HG03135 (cell line): ENCODE results near the gene SOX10.
"Not testable (repeated sequence)": the region's sequence is repeated elsewhere in the genome, so short reads cannot be mapped to it uniquely, and the experiment has no call there.

ENCODE experiments used
- ATAC-seq: cut with Tn5 transposase; IDR thresholded peaks from one replicate; pipeline ENCODE4 v1.9.1; 2021; ENCODE audit warnings: mild to moderate bottlenecking, moderate library complexity; ENCODE audit not compliant: unreplicated experiment

SOX10 gene

GRCh38 chr22:37967637-37968451 is 16.5 kb downstream of the SOX10 start:
- no peak for ATAC-seq

- no peak for ATAC-seq
Measured at GRCh38 chr22:37967147-37967546, 17.2 kb downstream of the SOX10 start.

- ATAC-seq, result no peak
Measured at GRCh38 chr22:37965940-37966664, 18.3 kb downstream of the SOX10 start.

GRCh38 chr22:37961062-37961461 is 23.3 kb downstream of the SOX10 start:
- ATAC-seq, result no peak

DNA sequence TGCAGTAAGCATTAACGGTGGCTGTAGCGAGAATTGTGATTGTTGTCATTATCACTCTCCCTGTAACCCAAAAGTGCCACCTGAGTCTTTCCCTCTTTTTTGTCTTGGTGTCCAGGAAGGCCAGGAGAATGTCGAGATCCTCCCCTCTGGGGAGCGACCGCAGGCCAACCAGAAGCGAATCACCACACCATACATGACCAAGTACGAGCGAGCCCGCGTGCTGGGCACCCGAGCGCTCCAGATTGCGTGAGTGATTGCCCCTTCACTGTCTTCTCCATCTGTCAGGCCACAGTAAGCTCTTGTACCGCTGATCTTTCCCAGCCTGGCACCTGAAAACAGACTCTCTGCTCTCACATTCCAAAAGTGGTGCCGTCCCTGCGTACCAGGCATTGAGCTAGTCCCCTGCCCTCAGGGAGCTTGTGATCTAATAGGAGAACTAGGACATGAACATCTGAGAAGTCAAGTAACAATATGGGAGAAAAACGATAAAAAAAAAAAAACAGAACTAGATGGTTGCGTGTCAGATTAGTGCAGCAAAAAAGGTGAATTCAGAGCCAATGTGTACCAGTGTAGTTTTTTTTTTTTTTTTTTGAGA is 25.0 kb downstream of the SOX10 start:
- no peak for ATAC-seq

- ATAC-seq, result no peak
Measured at GRCh38 chr22:37957232-37957631, 27.1 kb downstream of the SOX10 start.

DNA sequence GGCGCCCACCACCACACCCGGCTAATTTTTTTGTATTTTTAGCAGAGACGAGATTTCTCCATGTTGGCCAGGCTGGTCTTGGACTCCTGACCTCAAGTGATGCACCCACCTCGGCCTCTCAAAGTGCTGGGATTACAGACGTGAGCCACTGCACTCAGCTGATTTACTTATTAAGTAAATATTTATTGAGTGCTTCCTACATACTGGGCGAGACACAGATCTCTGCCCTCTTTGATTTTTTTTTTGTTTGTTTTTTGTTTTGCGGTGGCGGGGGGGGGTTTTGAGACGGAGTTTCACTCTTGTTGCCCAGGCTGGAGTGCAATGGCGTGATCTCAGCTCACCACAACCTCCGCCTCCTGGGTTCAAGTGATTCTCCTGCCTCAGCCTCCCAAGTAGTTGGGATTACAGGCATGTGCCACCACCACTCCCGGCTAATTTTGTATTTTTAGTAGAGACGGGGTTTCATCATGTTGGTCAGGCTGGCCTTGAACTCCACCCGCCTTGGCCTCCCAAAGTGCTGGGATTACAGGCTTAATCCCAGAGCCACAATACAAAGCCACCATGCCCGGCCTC is 28.4 kb downstream of the SOX10 start:
- not testable (repeated sequence) for ATAC-seq

DNA sequence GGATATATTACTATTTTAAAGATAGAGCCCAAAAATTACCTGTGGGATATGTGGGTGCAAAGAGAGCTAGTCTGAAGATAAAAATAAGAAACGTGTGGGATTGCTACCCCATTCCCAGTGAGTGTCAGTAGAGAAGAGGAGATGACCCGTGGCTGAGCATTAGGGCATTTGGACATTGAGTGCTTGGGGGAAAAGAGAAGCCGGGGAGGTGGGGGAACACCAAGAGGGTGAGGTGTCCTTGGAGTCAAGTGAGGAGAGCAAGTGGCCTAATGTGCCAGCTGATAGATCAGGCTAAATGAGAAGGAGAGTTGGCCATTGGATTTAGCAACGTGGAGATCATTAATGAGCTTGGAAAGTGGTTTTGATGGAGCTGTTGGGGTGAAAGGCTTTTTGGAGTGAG is 29.7 kb downstream of the SOX10 start:
- ATAC-seq, result no peak

DNA sequence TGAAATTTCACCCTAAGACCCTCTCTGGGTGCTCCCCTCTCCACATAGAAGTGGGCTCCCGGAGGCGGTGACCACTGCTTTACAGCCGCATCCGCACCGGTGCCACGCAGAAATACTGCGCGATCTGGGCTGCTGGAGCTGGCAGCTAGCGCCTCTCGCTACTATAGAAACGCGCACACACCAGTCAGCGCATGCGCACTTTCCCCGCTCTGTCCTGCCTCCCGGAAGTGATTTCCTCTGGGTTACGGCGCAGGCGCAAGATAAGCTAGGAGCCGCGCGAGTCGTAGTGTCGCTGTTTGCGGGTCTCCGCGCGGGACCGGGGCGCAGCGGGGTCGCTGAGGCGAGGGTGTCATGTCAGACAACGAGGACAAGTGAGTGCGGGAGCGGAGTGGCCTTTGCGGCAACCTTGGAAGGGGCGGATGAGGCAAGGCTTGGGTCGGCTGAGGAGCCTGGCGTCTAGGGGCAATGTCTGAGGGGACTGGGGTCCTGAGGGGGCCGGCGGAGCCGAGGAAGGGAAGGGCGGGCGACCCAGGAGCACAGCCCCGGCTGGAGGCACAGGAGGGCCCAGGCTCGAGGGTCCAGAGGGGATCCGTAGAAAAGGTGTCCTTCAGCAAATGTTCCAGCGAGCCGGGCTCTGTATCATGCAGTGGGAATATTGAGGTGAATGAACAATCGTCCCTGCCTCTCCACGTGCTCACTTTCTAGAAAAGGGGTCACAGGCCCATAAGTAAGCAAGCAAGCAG is 30.7 kb downstream of the SOX10 start, which contains the start of the genes C22orf23 and POLR2F:
Gene C22orf23, minus strand, starts transcription at position 165 of the 743 bp plus-strand sequence. CDS start 452 bp downstream, outside the sequence.
Gene POLR2F, plus strand, starts transcription at position 263 of the 743 bp plus-strand sequence. Its CDS starts 89 bp downstream, at position 352.
- peak; percentile 76 for ATAC-seq

DNA sequence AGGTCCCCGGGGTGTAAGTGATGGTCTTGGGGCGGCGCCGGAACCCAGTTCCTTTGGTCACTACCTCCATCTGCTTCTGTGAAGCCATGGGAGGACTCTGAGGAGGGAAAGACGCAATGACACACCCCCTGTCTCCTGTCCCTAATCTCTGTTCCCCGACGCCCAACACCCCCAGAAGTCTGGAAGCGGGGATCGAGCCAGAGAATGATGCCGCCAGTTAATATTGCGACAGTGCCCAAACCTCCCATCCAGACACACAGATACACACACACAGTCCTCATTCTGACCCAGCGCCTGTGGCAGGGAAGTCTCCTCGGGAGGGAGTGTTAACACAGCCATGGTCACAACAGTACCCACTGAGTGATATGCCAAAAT is 31.3 kb downstream of the SOX10 start:
- peak; percentile 4 for ATAC-seq

DNA sequence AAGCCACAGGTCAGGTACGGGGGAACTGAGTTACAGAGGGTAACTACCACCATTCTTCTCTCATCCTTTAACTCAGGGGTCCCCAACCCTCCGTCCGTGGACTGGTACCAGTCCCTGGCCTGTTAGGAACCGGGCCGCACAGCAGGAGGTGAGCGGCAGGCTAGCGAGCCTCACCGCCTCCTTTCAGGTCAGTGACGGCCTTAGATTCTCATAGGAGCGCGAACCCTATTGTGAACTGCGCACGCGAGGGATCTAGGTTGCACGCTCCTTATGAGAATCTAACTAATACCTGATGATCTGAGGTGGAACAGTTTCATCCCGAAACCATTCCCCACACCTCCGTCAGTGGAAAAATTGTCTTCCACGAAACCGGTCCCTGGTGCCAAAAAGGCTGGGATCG is 31.7 kb downstream of the SOX10 start:
- ATAC-seq, result not testable (repeated sequence)

DNA sequence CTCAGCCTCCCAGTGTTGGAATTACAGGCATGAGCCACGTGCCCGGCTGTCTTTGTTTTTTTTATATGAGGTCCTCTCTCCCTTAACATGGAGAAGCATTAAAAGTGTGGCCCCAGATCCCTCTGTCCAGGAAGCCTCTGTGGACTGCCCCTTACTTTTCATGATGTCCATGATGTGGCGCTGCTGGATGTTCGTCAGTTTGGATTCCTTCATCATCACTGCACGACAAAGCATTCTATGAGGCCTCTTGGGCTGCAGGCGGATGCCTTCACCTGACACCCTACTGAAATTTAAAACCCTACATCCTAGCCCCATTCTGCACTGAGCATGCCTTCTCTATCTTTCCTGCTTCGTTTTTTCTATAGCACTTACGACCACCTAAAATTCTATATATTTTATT is 33.0 kb downstream of the SOX10 start:
- ATAC-seq, result no peak

- not testable (repeated sequence) for ATAC-seq
Measured at GRCh38 chr22:37947142-37947795, 37.1 kb downstream of the SOX10 start.

DNA sequence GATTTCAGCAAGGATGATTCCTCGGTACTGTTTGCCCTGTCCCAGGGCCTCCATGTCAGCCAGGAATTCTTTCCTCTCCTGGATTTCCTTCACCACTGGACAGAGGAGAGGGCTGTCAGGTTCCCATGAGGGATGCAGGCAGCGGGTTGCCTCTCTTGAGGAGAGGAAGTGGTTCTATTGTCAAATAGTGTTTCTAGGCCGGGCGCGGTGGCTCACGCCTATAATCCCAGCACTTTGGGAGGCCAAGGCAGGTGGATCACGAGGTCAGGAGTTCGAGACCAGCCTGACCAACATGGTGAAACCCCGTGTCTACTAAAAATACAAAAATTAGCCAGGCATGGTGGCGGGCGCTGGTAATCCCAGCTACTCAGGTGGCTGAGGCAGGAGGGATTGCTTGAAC is 39.9 kb downstream of the SOX10 start:
- ATAC-seq, result not testable (repeated sequence)

DNA sequence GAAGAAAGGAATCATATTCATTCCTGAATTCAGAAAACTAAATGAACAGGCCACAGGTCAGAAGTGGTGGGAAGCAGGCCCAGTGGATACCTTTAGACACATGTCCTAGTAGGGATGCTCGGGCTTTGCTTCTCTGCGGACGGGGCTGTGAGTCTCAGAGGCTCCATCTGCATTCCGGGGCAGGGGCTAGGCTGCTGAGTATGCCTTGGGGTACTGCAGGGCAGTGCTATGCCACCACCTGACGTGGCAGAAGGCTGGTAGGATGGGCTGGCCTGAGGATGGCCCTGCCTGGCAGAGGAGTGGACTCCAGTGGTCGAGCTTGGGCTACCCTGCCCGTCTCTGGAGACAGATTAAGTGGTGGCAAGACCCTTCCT is 40.5 kb downstream of the SOX10 start:
- no peak for ATAC-seq

DNA sequence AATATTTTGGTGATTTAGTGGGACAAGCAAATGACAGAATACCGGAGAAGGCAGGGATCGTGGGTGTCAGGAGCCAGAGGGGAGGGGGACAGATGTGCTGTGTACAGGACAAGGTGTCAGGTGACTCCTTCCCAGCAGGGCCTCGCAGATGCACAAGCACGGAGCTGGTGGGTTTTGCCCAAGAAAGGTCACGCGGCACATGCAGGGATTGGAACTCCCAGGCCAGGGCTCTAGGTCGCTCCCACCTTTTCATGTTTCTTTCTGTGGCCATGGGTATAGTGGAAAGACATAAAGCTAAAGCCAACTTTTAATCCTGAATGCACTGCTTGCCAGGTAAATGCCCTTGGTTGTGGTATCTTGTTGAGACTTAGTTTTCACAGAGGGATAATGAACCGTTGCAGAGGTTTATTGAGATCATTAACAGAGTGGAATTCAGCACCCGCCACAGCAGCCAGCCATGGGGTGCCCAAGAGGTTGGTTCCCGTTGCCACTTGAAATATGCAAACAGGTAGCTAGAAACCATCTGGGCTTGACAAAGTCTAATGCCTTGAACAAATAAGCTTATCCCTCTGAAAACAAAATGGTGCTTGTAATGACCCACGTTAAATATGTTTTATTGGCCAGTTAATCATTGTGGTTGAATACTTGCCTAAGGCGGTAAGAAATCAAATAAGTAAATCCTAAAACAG is 41.1 kb downstream of the SOX10 start:
- no peak for ATAC-seq

GRCh38 chr22:37942133-37942532 is 42.2 kb downstream of the SOX10 start:
- ATAC-seq, result no peak

DNA sequence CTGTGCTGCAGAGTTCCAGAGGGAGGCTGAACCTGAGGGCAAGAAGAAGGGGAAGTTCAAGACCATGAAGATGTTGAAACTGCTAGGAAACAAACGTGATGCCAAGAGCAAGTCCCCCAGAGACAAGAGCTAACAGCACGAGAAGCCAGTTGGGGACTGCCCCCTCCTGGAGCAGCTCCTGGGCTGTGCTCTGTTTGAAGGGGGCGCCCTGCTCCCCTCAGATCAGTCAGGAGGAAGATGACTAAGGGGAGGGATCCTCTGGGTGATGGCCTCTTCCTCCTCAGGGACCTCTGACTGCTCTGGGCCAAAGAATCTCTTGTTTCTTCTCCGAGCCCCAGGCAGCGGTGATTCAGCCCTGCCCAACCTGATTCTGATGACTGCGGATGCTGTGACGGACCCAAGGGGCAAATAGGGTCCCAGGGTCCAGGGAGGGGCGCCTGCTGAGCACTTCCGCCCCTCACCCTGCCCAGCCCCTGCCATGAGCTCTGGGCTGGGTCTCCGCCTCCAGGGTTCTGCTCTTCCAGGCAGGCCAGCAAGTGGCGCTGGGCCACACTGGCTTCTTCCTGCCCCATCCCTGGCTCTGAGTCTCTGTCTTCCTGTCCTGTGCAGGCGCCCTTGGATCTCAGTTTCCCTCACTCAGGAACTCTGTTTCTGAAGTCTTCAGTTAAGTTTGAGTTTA is 43.5 kb downstream of the SOX10 start:
- no peak for ATAC-seq
